ENCODE results near the gene HTR2C. TPM values are rescaled to one million over a fixed set of nuclear protein-coding genes. Genes with fewer than 3 reads are reported as not detected.
"Not testable (repeated sequence)": the region's sequence is repeated elsewhere in the genome, so short reads cannot be mapped to it uniquely, and the experiment has no call there.

The HTR2C gene
- total RNA-seq, 4 donors from 2014 or later = not detected

GRCh38 chrX:114650351-114650750, 66.5 kb downstream of the HTR2C start:
- intact Hi-C loops (cut with DNase I) = no loop called here
- TF ChIP-seq POLR2A (IDR thresholded peaks at IDR 0.05) = no peak
- no peak for TF ChIP-seq CTCF (IDR thresholded peaks at IDR 0.05)
- H3K9me3 ChIP-seq = no peaks in the 10 kb centered on the region
- no peaks in the 10 kb centered on the region for H3K27me3 ChIP-seq
- H3K4me1 ChIP-seq = no peaks in the 10 kb centered on the region
- no peak overlapping the region for H3K4me3 ChIP-seq (replicated peaks in 1 of 3)
- DNase-seq = no peak
- no peaks in the 10 kb centered on the region for H3K36me3 ChIP-seq
- H3K27ac ChIP-seq = no peak overlapping the region

- WGBS, 2 donors = 64 to 78% methylated on average over 2 of the region's 2 CpGs
- H3K36me3 ChIP-seq = no peaks in the 10 kb centered on the region
- intact Hi-C loops (cut with DNase I) = no loop called here
- H3K4me3 ChIP-seq (replicated peaks in 1 of 3) = no peak overlapping the region
- H3K27ac ChIP-seq = no peak overlapping the region
- no peaks in the 10 kb centered on the region for H3K27me3 ChIP-seq
- no peaks in the 10 kb centered on the region for H3K4me1 ChIP-seq
- DNase-seq = no peak
- TF ChIP-seq POLR2A (IDR thresholded peaks at IDR 0.05) (no peak), CTCF (IDR thresholded peaks at IDR 0.05) (no peak)
- no peaks in the 10 kb centered on the region for H3K9me3 ChIP-seq
Measured at GRCh38 chrX:114675365-114675764, 91.5 kb downstream of the HTR2C start.

GRCh38 chrX:114700533-114700932, 116.6 kb downstream of the HTR2C start:
- WGBS, 2 donors = 67 to 95% methylated on average over 3 to 17 of the region's 17 CpGs
- DNase-seq; H3K4me1 ChIP-seq; H3K9me3 ChIP-seq; H3K36me3 ChIP-seq; H3K27ac ChIP-seq; H3K4me3 ChIP-seq (replicated peaks in 1 of 3); H3K27me3 ChIP-seq; intact Hi-C loops (cut with DNase I): not testable (repeated sequence)

GRCh38 chrX:114709406-114709805, 125.5 kb downstream of the HTR2C start:
- no peaks in the 10 kb centered on the region for H3K4me1 ChIP-seq
- TF ChIP-seq POLR2A (IDR thresholded peaks at IDR 0.05) (no peak), CTCF (IDR thresholded peaks at IDR 0.05) (no peak)
- H3K9me3 ChIP-seq = no peaks in the 10 kb centered on the region
- H3K4me3 ChIP-seq (replicated peaks in 1 of 3) = no peak overlapping the region
- no peak for DNase-seq
- 20 to 24% methylated on average over 1 of the region's 1 CpG for WGBS, 2 donors
- intact Hi-C loops (cut with DNase I) = no loop called here
- H3K27ac ChIP-seq = no peak overlapping the region
- H3K27me3 ChIP-seq = no peaks in the 10 kb centered on the region
- H3K36me3 ChIP-seq = no peaks in the 10 kb centered on the region

- 14 to 17% methylated on average over 1 of the region's 1 CpG for WGBS, 2 donors
- no peaks in the 10 kb centered on the region for H3K36me3 ChIP-seq
- DNase-seq = no peak
- H3K27ac ChIP-seq = no peak overlapping the region
- intact Hi-C loops (cut with DNase I) = no loop called here
- no peaks in the 10 kb centered on the region for H3K4me1 ChIP-seq
- H3K27me3 ChIP-seq = no peaks in the 10 kb centered on the region
- TF ChIP-seq POLR2A (IDR thresholded peaks at IDR 0.05) (no peak), CTCF (IDR thresholded peaks at IDR 0.05) (no peak)
- H3K4me3 ChIP-seq (replicated peaks in 1 of 3) = no peak overlapping the region
- no peaks in the 10 kb centered on the region for H3K9me3 ChIP-seq
Measured at GRCh38 chrX:114710571-114710970, 126.7 kb downstream of the HTR2C start.

GRCh38 chrX:114712466-114712865, 128.6 kb downstream of the HTR2C start:
- intact Hi-C loops (cut with DNase I) = no loop called here
- no peaks in the 10 kb centered on the region for H3K4me1 ChIP-seq
- H3K27me3 ChIP-seq = no peaks in the 10 kb centered on the region
- 88 to 94% methylated on average over 3 of the region's 3 CpGs for WGBS, 2 donors
- no peaks in the 10 kb centered on the region for H3K9me3 ChIP-seq
- no peaks in the 10 kb centered on the region for H3K36me3 ChIP-seq
- TF ChIP-seq CTCF (IDR thresholded peaks at IDR 0.05) (no peak), POLR2A (IDR thresholded peaks at IDR 0.05) (no peak)
- no peak overlapping the region for H3K27ac ChIP-seq
- DNase-seq = no peak
- no peak overlapping the region for H3K4me3 ChIP-seq (replicated peaks in 1 of 3)
